T-helper 9 cell (primary cell): ENCODE measurements around the gene GPR17.

ENCODE experiments used
- DNase-seq: peaks from one replicate; pipeline ENCODE4 v3.0.0-alpha.2; 2020

GPR17 gene

DNA sequence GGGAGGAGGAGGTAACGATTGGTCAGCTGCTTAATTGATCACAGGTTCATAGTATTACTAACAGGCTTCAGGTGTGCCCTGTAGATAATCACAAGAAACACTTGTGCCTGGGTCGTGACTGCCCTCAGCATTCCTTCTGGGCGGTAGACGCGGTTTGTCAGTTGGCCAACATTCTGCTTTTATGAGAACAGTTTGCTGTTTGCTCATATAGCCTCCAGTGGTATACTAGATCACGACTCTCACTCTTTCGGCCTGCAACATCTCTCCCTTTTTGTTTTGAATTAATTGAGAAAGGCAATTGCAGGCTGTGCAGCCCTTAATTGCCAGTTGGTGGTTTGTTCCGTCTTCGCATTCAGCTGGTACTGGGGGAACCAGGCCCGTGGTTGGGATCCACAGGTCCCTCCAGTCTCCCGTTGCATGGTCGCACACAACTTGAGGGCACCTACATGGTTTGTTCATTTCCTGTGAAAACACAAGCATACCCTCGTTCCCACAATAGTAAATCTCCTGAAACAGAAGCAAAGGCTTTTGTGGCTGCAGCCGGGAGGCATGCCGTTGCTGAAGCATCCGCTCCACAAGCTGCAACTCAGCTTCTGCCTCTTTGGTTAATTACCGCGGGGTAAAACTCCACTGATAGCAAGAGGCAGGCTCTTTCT, 30.3 kb upstream of the GPR17 start:
- no peak for DNase-seq

DNA sequence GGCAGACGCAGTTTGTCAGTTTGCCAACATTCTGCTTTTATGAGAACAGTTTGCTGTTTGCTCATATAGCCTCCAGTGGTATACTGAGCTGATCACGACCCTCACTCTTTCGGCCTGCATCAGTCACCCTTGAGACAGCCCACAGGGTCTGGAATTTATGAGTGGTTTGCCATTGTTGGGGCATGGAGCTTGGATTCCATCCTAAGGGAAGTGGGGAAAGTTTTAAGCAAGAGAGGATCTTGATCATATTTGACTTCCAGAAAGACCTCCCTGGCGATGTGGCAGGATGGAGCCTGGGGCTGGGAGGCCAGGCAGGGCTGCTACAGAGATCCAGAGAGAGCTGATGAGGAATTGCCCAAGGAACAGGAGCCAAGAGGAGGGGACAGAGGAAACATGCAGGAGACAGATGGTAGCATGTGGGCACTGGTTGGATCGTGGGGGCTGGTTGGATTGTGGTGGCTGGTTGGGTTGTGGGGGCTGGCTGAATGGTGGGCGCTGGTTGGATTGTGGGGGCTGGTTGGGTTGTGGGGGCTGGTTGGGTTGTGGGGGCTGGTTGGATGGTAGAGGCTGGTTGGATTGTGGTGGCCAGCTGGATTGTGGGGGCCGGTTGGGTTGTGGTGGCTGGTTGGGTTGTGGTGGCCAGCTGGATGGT, 27.3 kb upstream of the GPR17 start:
- no peak for DNase-seq

- DNase-seq: no peak
Observed at GRCh38 chr2:127619203-127619590, 26.8 kb upstream of the GPR17 start.

GRCh38 chr2:127619877-127620705, 25.9 kb upstream of the GPR17 start:
- no peak for DNase-seq

GRCh38 chr2:127620866-127621265, 25.1 kb upstream of the GPR17 start:
- DNase-seq: no peak

GRCh38 chr2:127621981-127622431, 23.9 kb upstream of the GPR17 start:
- DNase-seq: no peak

- DNase-seq: no peak
Observed at GRCh38 chr2:127622561-127623387, 23.2 kb upstream of the GPR17 start.

DNA sequence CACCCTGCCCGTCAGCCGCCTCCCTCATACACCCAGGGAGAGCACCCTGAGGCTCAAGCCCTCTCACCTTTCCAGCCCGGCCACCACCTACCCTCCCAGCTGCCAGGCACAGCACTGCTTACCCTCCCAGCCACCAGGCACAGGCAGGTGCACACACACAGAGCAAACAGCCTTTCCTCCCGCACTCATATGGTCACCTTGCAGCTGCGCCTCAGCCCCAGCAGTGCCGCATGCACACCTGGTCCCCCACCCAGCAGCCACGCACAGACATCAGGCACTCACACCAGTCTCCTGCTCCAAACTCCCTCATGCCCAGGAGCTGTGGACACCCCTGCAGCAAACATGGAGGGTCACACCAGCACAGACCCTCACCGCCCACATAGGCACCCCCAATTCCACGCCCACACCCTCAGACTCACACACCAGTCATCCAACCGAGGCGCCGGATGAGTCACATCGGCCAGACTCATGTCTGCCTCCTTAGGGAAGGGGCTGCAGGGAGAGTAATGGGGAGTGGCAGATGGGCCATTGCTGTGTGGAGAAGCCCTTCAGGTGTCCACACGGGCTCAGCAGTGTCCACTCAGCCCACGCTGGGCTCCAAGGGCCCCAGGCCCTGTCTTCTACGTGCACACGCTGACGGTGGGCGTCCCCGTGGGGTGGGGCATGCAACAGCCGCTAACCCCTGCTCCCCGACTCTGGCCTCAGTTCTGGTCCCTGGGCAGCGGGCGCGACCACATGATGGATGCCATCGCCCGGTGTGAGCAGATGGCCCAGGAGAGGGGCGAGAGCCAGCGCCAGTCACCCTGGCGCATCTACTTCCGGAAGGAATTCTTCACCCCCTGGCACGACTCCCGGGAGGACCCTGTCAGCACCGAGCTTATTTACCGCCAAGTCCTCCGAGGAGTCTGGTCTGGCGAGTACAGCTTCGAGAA, 22.3 kb upstream of the GPR17 start:
- DNase-seq: no peak

GRCh38 chr2:127624320-127624755, 21.6 kb upstream of the GPR17 start:
- DNase-seq: no peak

DNA sequence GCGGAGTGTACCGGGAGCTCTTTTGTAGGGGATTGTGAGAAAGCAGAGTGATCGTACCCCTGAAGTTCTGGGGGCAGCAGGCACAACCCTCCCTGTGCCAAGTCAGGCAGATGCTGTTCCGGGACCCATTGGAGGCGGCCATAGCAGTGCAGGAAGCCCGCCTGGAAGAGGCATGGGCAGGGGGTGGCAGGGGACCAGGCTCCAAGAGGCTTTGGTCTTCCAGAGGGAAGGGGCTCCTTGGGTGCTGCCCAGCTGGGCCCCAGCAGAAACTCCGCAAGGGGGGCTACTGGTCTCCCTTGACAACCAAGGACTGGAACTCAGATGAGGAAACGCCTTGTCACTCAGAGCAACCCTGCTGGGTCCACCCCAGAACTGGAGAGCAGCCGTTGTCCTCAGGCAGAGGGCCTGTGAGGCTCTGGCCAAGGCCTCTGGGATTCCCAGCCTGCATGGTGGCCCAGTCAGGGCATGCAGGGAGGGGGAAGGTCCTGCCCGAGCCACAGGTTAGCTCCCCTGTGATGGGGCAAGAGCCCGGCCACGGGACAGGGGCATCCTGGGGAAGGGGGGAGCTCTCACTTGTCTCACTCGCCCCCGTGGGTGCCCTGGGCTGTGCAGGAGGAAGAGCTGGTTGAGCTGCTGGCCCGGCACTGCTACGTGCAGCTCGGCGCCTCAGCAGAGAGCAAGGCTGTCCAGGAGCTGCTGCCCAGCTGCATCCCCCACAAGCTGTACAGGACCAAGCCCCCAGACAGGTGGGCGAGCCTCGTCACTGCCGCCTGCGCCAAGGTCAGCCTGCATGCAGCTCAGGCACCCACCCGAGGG, 21.0 kb upstream of the GPR17 start:
- no peak for DNase-seq

DNA sequence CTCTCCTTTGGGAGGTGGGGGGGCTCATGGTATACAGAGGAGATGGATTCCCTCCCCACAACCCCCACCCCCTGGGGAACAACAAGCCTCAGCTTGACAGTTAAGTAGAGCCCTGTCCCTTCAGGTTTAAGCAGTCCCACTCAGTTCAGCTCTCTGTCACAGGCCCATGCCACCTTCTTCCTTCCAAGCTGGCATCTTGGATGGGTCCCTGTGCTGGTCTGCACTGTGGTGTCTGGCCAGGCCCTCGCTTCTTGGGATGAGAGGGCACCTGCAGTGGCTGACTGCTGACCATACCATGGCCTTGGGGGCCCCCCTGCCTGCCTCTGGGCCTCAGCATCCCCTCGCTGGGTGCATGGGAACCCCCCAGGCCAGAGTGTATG, 20.4 kb upstream of the GPR17 start:
- DNase-seq: no peak

DNA sequence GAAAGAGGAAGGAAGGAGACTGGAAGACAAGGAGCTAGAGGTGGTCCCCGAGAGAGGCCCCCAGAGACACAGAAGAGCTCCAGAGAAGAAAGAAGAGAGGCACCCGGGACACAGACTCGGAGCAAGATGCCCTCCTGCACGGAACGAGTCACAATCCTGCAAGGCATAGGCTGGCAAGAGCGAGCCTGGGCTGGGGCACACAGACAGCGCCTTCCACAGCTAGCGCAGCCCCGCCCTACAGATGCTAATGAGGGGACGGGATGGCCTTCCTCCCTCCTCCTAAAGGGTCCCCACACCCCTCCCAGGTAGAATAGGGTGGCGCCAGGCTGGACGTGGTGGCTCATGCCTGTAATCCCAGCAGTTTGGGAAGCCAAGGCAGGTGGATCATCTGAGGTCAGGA, 19.8 kb upstream of the GPR17 start:
- no peak for DNase-seq

DNA sequence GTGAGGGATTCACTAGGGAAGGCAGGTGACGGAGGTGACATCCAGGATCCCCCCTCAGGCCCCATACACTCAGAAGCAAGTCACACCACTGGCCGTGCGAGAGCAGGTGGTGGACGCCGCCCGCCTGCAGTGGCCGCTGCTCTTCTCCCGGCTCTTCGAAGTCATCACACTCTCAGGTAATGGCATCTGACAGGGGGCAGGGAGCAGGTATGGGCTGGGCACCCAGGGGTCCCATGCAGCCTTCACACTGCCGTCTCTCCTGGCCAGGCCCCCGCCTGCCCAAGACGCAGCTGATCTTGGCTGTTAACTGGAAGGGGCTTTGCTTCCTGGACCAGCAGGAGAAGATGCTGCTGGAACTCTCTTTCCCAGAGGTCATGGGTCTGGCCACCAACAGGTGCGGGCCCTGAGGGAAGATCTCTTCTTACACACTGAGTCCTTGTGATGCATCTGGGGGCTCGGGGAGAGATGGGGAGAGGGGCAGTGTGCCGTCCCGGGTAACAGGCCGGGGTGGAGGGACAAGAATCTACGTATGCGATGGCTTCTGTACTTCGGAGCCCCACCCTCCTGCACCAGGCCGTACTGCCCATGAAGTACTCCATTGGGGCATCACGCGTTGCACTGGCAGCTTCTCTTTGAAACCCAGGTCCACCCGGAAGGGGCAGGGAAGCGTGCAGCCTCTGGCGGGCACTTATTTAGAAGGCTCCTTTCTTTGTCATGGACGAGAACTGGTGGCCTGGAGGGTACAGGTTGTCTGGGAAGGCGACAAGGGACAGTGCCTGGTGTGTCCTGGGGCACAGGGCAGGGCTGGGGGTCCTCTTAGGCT, 18.8 kb upstream of the GPR17 start:
- DNase-seq: no peak

GRCh38 chr2:127627740-127628571, 18.0 kb upstream of the GPR17 start:
- no peak for DNase-seq

DNA sequence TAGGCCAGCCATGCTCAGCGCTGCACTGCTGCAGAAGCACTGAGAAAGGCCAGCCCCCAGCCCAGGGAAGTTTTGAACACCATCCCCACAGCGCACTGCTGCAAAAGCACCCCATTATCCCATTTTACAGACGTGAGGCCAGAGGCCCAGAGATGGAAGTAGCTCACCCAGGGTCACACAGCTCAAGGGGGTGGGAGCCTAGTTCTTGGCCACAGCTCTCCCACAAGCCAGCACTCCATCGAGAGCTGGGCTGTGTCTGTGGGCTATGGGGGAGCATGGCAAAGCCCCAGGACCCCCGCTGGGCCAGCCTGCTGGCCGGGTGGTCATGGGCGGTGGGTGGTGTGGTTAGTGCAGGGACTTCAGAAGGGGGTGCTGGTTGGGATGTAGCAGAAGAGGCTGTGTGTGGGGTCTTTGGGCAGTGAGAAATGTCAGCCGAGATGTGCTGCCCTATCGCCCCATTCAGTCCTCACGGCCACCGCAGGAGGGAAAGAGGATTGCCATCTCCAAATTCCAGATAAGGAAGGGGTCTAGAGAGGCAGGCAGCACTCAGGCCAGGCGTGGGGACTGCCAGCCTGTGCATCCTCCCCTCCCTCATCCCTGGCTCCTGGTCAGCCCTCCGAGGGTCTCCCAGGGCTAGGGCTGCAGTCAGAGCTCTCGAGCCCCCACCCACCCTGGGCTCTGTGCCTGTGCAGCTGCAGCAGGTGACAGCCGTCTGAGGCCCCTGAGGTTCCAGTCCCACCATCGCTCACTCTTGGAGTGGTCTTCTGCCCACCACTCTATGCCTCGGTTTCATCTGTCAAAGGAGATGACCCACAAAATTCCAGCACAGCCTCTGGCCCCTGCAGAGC, 17.0 kb upstream of the GPR17 start:
- no peak for DNase-seq

- DNase-seq: no peak
Observed at GRCh38 chr2:127629637-127630036, 16.3 kb upstream of the GPR17 start.

- DNase-seq: no peak
Observed at GRCh38 chr2:127630096-127630863, 15.7 kb upstream of the GPR17 start.
